CD4-positive, alpha-beta T cell treated with Interferon alpha-2 for 1 hour (primary cell): ENCODE results near the gene OR10G7.

ENCODE experiments used
- DNase-seq, 2 donors: peaks; one replicate each; pipeline ENCODE4 v3.0.0-alpha.2; 2020 to 2022

OR10G7 gene

GRCh38 chr11:124041254-124041653 is at the start of gene OR10G7:
Gene OR10G7, minus strand, starts transcription at chr11:124041325. Its CDS starts 2,324 bp downstream, at chr11:124039001.
- no peak for DNase-seq

- DNase-seq, result no peak
Measured at GRCh38 chr11:124085997-124086846, 45.1 kb upstream of the OR10G7 start.

GRCh38 chr11:124085583-124085982 is 44.5 kb upstream of the OR10G7 start:
- no peak for DNase-seq

- DNase-seq, result no peak
Measured at GRCh38 chr11:124082371-124082770, 41.2 kb upstream of the OR10G7 start.

GRCh38 chr11:124081483-124081882 is 40.4 kb upstream of the OR10G7 start:
- DNase-seq, result no peak

GRCh38 chr11:124080327-124081001 is 39.3 kb upstream of the OR10G7 start:
- DNase-seq, result no peak

GRCh38 chr11:124079631-124080326 is 38.7 kb upstream of the OR10G7 start:
- no peak for DNase-seq

- DNase-seq, result no peak
Measured at GRCh38 chr11:124078591-124078990, 37.5 kb upstream of the OR10G7 start.

GRCh38 chr11:124077266-124077665 is 36.1 kb upstream of the OR10G7 start:
- DNase-seq, result no peak

- DNase-seq, result no peak
Measured at GRCh38 chr11:124075841-124076651, 34.9 kb upstream of the OR10G7 start.

GRCh38 chr11:124075492-124075840 is 34.3 kb upstream of the OR10G7 start:
- DNase-seq, result no peak

- no peak for DNase-seq
Measured at GRCh38 chr11:124074554-124074953, 33.4 kb upstream of the OR10G7 start.

- DNase-seq, result no peak
Measured at GRCh38 chr11:124072147-124072546, 31.0 kb upstream of the OR10G7 start.

- DNase-seq, result no peak
Measured at GRCh38 chr11:124071623-124071948, 30.5 kb upstream of the OR10G7 start.

- peak; percentile 60 to 64 for DNase-seq
Measured at GRCh38 chr11:124070915-124071622, 29.9 kb upstream of the OR10G7 start.

- DNase-seq, result peak; percentile 25 to 59
Measured at GRCh38 chr11:124069429-124070401, 28.6 kb upstream of the OR10G7 start.

GRCh38 chr11:124068601-124069110 is 27.5 kb upstream of the OR10G7 start:
- no peak for DNase-seq

- DNase-seq, result no peak
Measured at GRCh38 chr11:124052966-124053365, 11.8 kb upstream of the OR10G7 start.

- DNase-seq, result no peak
Measured at GRCh38 chr11:124050748-124051147, 9.6 kb upstream of the OR10G7 start.

- DNase-seq, result no peak
Measured at GRCh38 chr11:124043420-124043819, 2.3 kb upstream of the OR10G7 start.

- DNase-seq, result no peak
Measured at GRCh38 chr11:124039557-124039956, 1.6 kb downstream of the OR10G7 start.
